ENCODE data around the gene SHC4. TPM values are rescaled to one million over a fixed set of nuclear protein-coding genes. Genes with fewer than 3 reads are reported as not detected.

Gene SHC4
- total and polyA plus RNA-seq, 9 of the 15 experiments (the other 6 are each of a cell fraction or from before 2014, with no cell fraction given): 0.43 to 1.2 (median 0.67) TPM

GRCh38 chr15:48899793-48900192 is 63.9 kb downstream of the SHC4 start (continued):
- TF ChIP-seq, protein P1, sequence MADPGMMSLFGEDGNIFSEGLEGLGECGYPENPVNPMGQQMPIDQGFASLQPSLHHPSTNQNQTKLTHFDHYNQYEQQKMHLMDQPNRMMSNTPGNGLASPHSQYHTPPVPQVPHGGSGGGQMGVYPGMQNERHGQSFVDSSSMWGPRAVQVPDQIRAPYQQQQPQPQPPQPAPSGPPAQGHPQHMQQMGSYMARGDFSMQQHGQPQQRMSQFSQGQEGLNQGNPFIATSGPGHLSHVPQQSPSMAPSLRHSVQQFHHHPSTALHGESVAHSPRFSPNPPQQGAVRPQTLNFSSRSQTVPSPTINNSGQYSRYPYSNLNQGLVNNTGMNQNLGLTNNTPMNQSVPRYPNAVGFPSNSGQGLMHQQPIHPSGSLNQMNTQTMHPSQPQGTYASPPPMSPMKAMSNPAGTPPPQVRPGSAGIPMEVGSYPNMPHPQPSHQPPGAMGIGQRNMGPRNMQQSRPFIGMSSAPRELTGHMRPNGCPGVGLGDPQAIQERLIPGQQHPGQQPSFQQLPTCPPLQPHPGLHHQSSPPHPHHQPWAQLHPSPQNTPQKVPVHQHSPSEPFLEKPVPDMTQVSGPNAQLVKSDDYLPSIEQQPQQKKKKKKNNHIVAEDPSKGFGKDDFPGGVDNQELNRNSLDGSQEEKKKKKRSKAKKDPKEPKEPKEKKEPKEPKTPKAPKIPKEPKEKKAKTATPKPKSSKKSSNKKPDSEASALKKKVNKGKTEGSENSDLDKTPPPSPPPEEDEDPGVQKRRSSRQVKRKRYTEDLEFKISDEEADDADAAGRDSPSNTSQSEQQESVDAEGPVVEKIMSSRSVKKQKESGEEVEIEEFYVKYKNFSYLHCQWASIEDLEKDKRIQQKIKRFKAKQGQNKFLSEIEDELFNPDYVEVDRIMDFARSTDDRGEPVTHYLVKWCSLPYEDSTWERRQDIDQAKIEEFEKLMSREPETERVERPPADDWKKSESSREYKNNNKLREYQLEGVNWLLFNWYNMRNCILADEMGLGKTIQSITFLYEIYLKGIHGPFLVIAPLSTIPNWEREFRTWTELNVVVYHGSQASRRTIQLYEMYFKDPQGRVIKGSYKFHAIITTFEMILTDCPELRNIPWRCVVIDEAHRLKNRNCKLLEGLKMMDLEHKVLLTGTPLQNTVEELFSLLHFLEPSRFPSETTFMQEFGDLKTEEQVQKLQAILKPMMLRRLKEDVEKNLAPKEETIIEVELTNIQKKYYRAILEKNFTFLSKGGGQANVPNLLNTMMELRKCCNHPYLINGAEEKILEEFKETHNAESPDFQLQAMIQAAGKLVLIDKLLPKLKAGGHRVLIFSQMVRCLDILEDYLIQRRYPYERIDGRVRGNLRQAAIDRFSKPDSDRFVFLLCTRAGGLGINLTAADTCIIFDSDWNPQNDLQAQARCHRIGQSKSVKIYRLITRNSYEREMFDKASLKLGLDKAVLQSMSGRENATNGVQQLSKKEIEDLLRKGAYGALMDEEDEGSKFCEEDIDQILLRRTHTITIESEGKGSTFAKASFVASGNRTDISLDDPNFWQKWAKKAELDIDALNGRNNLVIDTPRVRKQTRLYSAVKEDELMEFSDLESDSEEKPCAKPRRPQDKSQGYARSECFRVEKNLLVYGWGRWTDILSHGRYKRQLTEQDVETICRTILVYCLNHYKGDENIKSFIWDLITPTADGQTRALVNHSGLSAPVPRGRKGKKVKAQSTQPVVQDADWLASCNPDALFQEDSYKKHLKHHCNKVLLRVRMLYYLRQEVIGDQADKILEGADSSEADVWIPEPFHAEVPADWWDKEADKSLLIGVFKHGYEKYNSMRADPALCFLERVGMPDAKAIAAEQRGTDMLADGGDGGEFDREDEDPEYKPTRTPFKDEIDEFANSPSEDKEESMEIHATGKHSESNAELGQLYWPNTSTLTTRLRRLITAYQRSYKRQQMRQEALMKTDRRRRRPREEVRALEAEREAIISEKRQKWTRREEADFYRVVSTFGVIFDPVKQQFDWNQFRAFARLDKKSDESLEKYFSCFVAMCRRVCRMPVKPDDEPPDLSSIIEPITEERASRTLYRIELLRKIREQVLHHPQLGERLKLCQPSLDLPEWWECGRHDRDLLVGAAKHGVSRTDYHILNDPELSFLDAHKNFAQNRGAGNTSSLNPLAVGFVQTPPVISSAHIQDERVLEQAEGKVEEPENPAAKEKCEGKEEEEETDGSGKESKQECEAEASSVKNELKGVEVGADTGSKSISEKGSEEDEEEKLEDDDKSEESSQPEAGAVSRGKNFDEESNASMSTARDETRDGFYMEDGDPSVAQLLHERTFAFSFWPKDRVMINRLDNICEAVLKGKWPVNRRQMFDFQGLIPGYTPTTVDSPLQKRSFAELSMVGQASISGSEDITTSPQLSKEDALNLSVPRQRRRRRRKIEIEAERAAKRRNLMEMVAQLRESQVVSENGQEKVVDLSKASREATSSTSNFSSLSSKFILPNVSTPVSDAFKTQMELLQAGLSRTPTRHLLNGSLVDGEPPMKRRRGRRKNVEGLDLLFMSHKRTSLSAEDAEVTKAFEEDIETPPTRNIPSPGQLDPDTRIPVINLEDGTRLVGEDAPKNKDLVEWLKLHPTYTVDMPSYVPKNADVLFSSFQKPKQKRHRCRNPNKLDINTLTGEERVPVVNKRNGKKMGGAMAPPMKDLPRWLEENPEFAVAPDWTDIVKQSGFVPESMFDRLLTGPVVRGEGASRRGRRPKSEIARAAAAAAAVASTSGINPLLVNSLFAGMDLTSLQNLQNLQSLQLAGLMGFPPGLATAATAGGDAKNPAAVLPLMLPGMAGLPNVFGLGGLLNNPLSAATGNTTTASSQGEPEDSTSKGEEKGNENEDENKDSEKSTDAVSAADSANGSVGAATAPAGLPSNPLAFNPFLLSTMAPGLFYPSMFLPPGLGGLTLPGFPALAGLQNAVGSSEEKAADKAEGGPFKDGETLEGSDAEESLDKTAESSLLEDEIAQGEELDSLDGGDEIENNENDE (IDR thresholded peaks at IDR 0.05; ENCODE audit: low read depth, low read length): no peak

Data from K562 (cell line).